Hepatocyte (in vitro differentiated cells): ENCODE measurements around the gene PSMB1. TPM values are rescaled to one million over a fixed set of nuclear protein-coding genes. Genes with fewer than 3 reads are reported as not detected.
"Not testable (repeated sequence)": the region's sequence is repeated elsewhere in the genome, so short reads cannot be mapped to it uniquely, and the experiment has no call there.

Experiments used
- DNase-seq: peaks from one replicate; pipeline ENCODE4 v3.0.0-alpha.2; 2016; ENCODE audit warnings: low spot score
- H2AFZ ChIP-seq: fragments of 200-600 bp; sonication (generic); 2 replicates; pipeline ENCODE4 v1.6.0; 2016; ENCODE audit warnings: antibody characterized with exemption, mild to moderate bottlenecking
- H3K27ac ChIP-seq: fragments of 200-600 bp; sonication (generic); 2 replicates; pipeline ENCODE4 v1.5.1; 2016; ENCODE audit warnings: mild to moderate bottlenecking
- H3K27me3 ChIP-seq: fragments of 200-600 bp; sonication (generic); 2 replicates; pipeline ENCODE4 v1.6.1; 2016
- H3K36me3 ChIP-seq: fragments of 200-600 bp; sonication (generic); replicated peaks from 2 replicates; pipeline ENCODE4 v1.5.1; 2016; ENCODE audit warnings: low read depth; ENCODE audit not compliant: insufficient read depth
- H3K4me1 ChIP-seq: fragments of 200-600 bp; sonication (generic); 2 replicates; pipeline ENCODE4 v1.5.1; 2016; ENCODE audit warnings: mild to moderate bottlenecking, moderate library complexity; ENCODE audit not compliant: insufficient read depth
- H3K4me2 ChIP-seq: fragments of 200-600 bp; sonication (generic); 2 replicates; pipeline ENCODE4 v1.6.0; 2016
- H3K4me3 ChIP-seq: fragments of 200-600 bp; sonication (generic); 2 replicates; pipeline ENCODE4 v1.5.1; 2016; ENCODE audit warnings: mild to moderate bottlenecking
- H3K79me2 ChIP-seq: fragments of 200-600 bp; sonication (generic); 2 replicates; pipeline ENCODE4 v1.6.0; 2017; ENCODE audit warnings: mild to moderate bottlenecking
- H3K9me2 ChIP-seq: fragments of 200-600 bp; sonication (generic); replicated peaks from 2 replicates; pipeline ENCODE4 v1.6.0; 2017; ENCODE audit warnings: mild to moderate bottlenecking; ENCODE audit not compliant: insufficient read depth
- H3K9me3 ChIP-seq: fragments of 200-600 bp; sonication (generic); 2 replicates; pipeline ENCODE4 v1.5.1; 2016; ENCODE audit warnings: low read depth, mild to moderate bottlenecking
- H4K20me1 ChIP-seq: fragments of 200-600 bp; sonication (generic); 2 replicates; pipeline ENCODE4 v1.6.0; 2016; ENCODE audit warnings: mild to moderate bottlenecking; ENCODE audit not compliant: insufficient read depth, poor library complexity, severe bottlenecking
- CTCF ChIP-seq: fragments of 200-600 bp; sonication (generic); IDR thresholded peaks from 2 replicates; pipeline ENCODE4 v1.5.1; 2016; ENCODE audit warnings: antibody characterized with exemption, mild to moderate bottlenecking; ENCODE audit not compliant: poor library complexity
- EZH2 ChIP-seq: fragments of 200-600 bp; sonication (generic); IDR thresholded peaks from 2 replicates; pipeline ENCODE4 v1.6.1; 2016; ENCODE audit warnings: antibody characterized with exemption, mild to moderate bottlenecking, borderline replicate concordance
- EZH2phosphoT487 ChIP-seq: fragments of 200-600 bp; sonication (generic); IDR thresholded peaks from one replicate; pipeline ENCODE4 v1.6.1; 2018; ENCODE audit warnings: antibody characterized with exemption, mild to moderate bottlenecking, low read depth, moderate library complexity; ENCODE audit not compliant: unreplicated experiment, severe bottlenecking
- WGBS: methylation state at CpG from one replicate; pipeline ENCODE4 v1.1.6; 2016; ENCODE audit warnings: low lambda C conversion rate; ENCODE audit errors: missing lambda C conversion rate; 5-methylcytosine and 5-hydroxymethylcytosine counted together
- polyA plus RNA-seq: library from polyadenylated mRNA; unstranded; fragments of >200 nt; fragmentation: Nextera tagmentation; extraction: Ambion mirVana; gene quantifications from 2 replicates; pipeline ENCODE4 v1.2.1, GENCODE V29; 2016
- total RNA-seq: library from RNA; depleted of rRNA; stranded (reverse); fragments of >200 nt; gene quantifications from 2 replicates; pipeline ENCODE4 v1.2.3, GENCODE V29; 2014

PSMB1 gene
- total and polyA plus RNA-seq, 2 experiments from 2014 or later, result 261 to 398 TPM

- WGBS, result 100% methylated on average over 1 of the region's 1 CpG
- H3K36me3 ChIP-seq, result not testable (repeated sequence)
Observed at GRCh38 chr6:170508275-170508674, 44.8 kb downstream of the PSMB1 start.

GRCh38 chr6:170507728-170508127 is 45.4 kb downstream of the PSMB1 start:
- H3K36me3 ChIP-seq, H3K4me3 ChIP-seq, H2AFZ ChIP-seq, H3K79me2 ChIP-seq, H3K4me2 ChIP-seq, H3K9me3 ChIP-seq, H4K20me1 ChIP-seq, H3K9me2 ChIP-seq, DNase-seq, H3K27ac ChIP-seq, H3K27me3 ChIP-seq, H3K4me1 ChIP-seq: not testable (repeated sequence)
- 100% methylated on average over 2 of the region's 2 CpGs for WGBS

More at GRCh38 chr6:170508275-170508674, 44.8 kb downstream of the PSMB1 start:
- H3K4me1 ChIP-seq, H3K9me2 ChIP-seq, H3K4me2 ChIP-seq, H3K79me2 ChIP-seq, H2AFZ ChIP-seq, DNase-seq, H3K9me3 ChIP-seq, H3K27ac ChIP-seq, H3K4me3 ChIP-seq, H4K20me1 ChIP-seq, H3K27me3 ChIP-seq: not testable (repeated sequence)

- DNase-seq, result no peak
- Histone ChIP-seq H3K9me2 (no peaks in the 10 kb centered on the region), H4K20me1 (no peaks in the 10 kb centered on the region), H3K79me2 (no peaks in the 10 kb centered on the region), H3K4me2 (no peak overlapping the region), H3K27me3 (no peaks in the 10 kb centered on the region), H3K4me1 (no peaks in the 10 kb centered on the region), H3K9me3 (no peaks in the 10 kb centered on the region), H3K27ac (no peak overlapping the region), H3K36me3 (no peaks in the 10 kb centered on the region), H2AFZ (no peak overlapping the region), H3K4me3 (no peak overlapping the region)
- WGBS, result 84% methylated on average over 4 of the region's 4 CpGs
- TF ChIP-seq EZH2phosphoT487, result no peak
- no peak for TF ChIP-seq EZH2
- no peak for TF ChIP-seq CTCF
Observed at GRCh38 chr6:170506446-170506845, 46.7 kb downstream of the PSMB1 start.

GRCh38 chr6:170505306-170505705 is 47.8 kb downstream of the PSMB1 start:
- H3K4me3 ChIP-seq, result no peak overlapping the region
- TF ChIP-seq CTCF (no peak), EZH2 (no peak), EZH2phosphoT487 (no peak)
- H3K36me3 ChIP-seq, result no peaks in the 10 kb centered on the region
- H3K79me2 ChIP-seq, result no peaks in the 10 kb centered on the region
- 74% methylated on average over 9 of the region's 9 CpGs for WGBS
- DNase-seq, result no peak
- H3K9me3 ChIP-seq, result no peaks in the 10 kb centered on the region
- H3K4me2 ChIP-seq, result no peak overlapping the region
- H3K4me1 ChIP-seq, result no peaks in the 10 kb centered on the region
- no peaks in the 10 kb centered on the region for H4K20me1 ChIP-seq
- no peaks in the 10 kb centered on the region for H3K27me3 ChIP-seq
- no peak overlapping the region for H3K27ac ChIP-seq
- no peaks in the 10 kb centered on the region for H3K9me2 ChIP-seq
- no peak overlapping the region for H2AFZ ChIP-seq

- no peak overlapping the region for H3K4me3 ChIP-seq
- H3K27me3 ChIP-seq, result no peaks in the 10 kb centered on the region
- no peak overlapping the region for H3K27ac ChIP-seq
- TF ChIP-seq EZH2 (no peak), CTCF (no peak), EZH2phosphoT487 (no peak)
- H3K9me3 ChIP-seq, result no peaks in the 10 kb centered on the region
- H3K36me3 ChIP-seq, result no peaks in the 10 kb centered on the region
- H4K20me1 ChIP-seq, result no peaks in the 10 kb centered on the region
- no peaks in the 10 kb centered on the region for H3K4me1 ChIP-seq
- no peak overlapping the region for H3K4me2 ChIP-seq
- H3K9me2 ChIP-seq, result no peaks in the 10 kb centered on the region
- no peak overlapping the region for H2AFZ ChIP-seq
- no peak for DNase-seq
- no peaks in the 10 kb centered on the region for H3K79me2 ChIP-seq
- 76% methylated on average over 4 of the region's 4 CpGs for WGBS
Observed at GRCh38 chr6:170504479-170504878, 48.6 kb downstream of the PSMB1 start.
